Activated CD4-positive, alpha-beta memory T cell treated with anti-CD3 and anti-CD28 coated beads for 36 hours (primary cell): ENCODE measurements around the gene CACNG6. TPM values are rescaled to one million over a fixed set of nuclear protein-coding genes. Genes with fewer than 3 reads are reported as not detected.

Experiments
- CTCF ChIA-PET: fragments of 350-600 bp; sonication (Branson Sonifier 250); formaldehyde crosslinking; loops from one replicate; lab custom pipeline; 2021; ENCODE audit warnings: antibody characterized with exemption, inconsistent platforms; lab: Charles Lee
- POLR2A ChIA-PET: fragments of 350-600 bp; sonication (Branson Sonifier 250); formaldehyde crosslinking; loops from one replicate; lab custom pipeline; 2021; ENCODE audit warnings: antibody characterized with exemption; lab: Charles Lee
- DNase-seq: peaks from one replicate; pipeline ENCODE4 v3.0.0-alpha.2; 2020
- H3K27ac Mint-ChIP-seq: one replicate; pipeline ENCODE4 v1.8.0; 2021; ENCODE audit warnings: mixed read lengths
- H3K27me3 Mint-ChIP-seq: one replicate; pipeline ENCODE4 v1.8.0; 2021; ENCODE audit warnings: mixed read lengths
- H3K36me3 Mint-ChIP-seq: one replicate; pipeline ENCODE4 v1.8.0; 2021; ENCODE audit warnings: mixed read lengths
- H3K4me1 Mint-ChIP-seq: one replicate; pipeline ENCODE4 v1.8.0; 2021; ENCODE audit warnings: low read depth, mixed read lengths
- H3K4me3 Mint-ChIP-seq: one replicate; pipeline ENCODE4 v1.8.0; 2021; ENCODE audit warnings: mild to moderate bottlenecking, mixed read lengths
- H3K9me3 Mint-ChIP-seq: one replicate; pipeline ENCODE4 v1.8.0; 2021; ENCODE audit warnings: mixed read lengths
- intact Hi-C: fragments of 100-400 bp; cut with micrococcal nuclease; formaldehyde crosslinking; loops from one replicate; pipeline ENCODE4 v1.15.1; 2023
- total RNA-seq, 2 experiments: library from RNA; stranded (reverse); gene quantifications; one replicate each; pipeline ENCODE4 v1.2.3, GENCODE V29; 2021

The CACNG6 gene
- total RNA-seq, 2 experiments from 2014 or later, result not detected

DNA sequence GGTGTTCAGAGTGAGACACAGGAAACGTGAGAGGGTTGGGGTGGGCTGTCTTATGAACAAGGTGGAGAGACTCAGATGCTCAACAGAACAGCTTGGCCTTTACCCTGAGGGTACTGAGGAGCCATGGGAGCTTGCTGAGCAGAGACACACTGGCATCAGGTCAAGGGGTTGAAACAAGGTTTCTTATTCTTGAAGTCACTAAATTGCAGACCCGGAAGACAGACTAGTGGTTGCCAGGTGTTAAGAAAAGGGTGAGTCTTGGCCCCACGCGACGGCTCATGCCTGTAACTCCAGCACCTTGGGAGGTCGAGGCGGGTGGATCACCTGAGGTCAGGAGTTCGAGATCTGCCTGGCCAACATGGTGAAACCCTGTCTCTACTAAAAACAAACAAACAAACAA, 22.4 kb downstream of the CACNG6 start:
- Mint-ChIP-seq H3K9me3 (no peaks in the 10 kb centered on the region), H3K4me3 (no peak overlapping the region), H3K36me3 (no peaks in the 10 kb centered on the region), H3K4me1 (no peaks in the 10 kb centered on the region), H3K27me3 (peaks cover 25% of the 10 kb centered on the region), H3K27ac (no peak overlapping the region)
- DNase-seq, result no peak
- intact Hi-C loops, result no loop called here
- ChIA-PET POLR2A (no interaction called here), CTCF (interaction anchor here (1.7 kb wide), 1 partner anchor 10 kb away, joined by 7 read pairs; no protein-coding TSS in a partner anchor)

DNA sequence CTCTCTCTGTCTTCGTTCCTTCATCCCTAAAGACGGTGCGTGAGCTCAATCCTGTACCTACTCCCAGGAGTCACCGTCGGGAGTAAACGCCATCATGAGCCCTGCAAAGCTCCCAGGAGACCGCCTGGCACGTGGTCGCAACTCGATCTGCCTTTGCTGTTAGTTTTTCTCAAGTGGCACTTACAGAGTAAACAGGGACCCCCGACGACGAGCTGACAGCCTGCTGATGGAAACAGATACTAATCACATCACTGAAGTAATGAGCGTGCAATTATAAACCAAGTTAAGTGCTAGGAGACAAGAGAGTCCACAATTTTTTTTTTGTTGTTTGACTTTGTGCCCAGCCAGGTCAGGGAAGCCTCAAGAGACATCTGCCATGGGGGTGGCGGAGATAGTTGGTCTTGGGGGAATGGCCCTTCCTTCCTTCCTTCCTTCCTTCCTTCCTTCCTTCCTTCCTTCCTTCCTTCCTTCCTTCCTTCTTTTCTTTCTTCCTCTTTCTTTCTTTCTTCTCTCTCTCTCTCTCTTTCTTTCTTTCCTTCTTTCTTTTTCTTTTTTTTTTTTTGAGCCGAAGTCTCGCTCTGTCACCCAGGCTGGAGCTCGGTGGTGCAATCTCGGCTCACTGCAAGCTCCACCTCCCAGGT, 23.6 kb downstream of the CACNG6 start:
- POLR2A ChIA-PET, result no interaction called here
- no peak for DNase-seq
- intact Hi-C loops, result no loop called here
- Mint-ChIP-seq H3K27me3 (peaks cover 25% of the 10 kb centered on the region), H3K9me3 (no peaks in the 10 kb centered on the region), H3K36me3 (no peaks in the 10 kb centered on the region), H3K4me1 (no peaks in the 10 kb centered on the region), H3K4me3 (no peak overlapping the region), H3K27ac (no peak overlapping the region)
- CTCF ChIA-PET, result interaction anchor here (1.7 kb wide), 1 partner anchor 9 kb away, joined by 7 read pairs; no protein-coding TSS in a partner anchor

DNA sequence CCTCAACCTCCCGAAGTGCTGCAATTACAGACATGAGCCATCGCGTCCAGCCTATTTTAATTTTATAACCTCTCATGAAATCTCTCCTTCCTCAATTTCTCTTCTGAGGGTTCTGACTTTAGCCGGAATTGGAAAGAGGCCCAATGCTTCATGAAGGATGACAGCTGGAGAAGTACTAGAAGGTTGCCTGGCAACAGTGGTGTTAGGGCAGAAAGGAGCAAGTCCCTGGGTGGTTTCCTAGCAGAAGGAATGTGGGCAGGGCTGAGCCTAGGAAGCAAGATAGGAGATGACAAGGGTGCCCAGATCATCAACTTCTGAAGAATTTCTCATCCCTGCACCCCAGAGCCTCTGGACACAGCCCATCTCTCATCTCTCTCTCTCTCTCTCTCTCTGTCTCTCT, 25.8 kb downstream of the CACNG6 start:
- intact Hi-C loops, result no loop called here
- Mint-ChIP-seq H3K4me1 (no peaks in the 10 kb centered on the region), H3K36me3 (no peaks in the 10 kb centered on the region), H3K4me3 (no peak overlapping the region), H3K27ac (no peak overlapping the region), H3K27me3 (peaks cover 29% of the 10 kb centered on the region), H3K9me3 (no peaks in the 10 kb centered on the region)
- ChIA-PET POLR2A (no interaction called here), CTCF (no interaction called here)
- DNase-seq, result no peak

DNA sequence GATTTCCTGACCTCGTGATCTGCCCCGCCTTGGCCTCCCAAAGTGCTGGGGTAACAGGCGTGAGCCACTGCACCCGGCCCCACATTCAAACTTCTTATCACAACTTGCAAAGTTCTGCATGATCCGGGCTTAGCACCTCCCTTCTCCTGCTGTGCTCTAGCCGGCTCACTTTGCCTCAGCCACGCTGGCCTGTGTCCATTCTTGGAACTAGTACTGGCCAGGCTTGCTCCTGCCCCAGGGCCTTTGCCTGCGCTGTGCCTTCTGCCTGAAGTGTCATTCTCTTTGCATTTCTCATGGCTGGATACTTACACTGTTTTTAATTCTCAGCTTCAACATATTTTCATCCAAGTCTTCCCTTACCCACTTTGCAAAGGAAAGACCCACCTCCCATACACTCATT, 29.9 kb downstream of the CACNG6 start:
- no peak for DNase-seq
- no peaks in the 10 kb centered on the region for H3K36me3 Mint-ChIP-seq
- intact Hi-C loops, result loop anchor here (5.0 kb wide), 1 partner anchor 114 kb away; the partner anchor contains the start of gene CACNG7
- ChIA-PET CTCF (no interaction called here), POLR2A (no interaction called here)
- H3K27ac Mint-ChIP-seq, result no peak overlapping the region
- peaks cover 4% of the 10 kb centered on the region for H3K4me1 Mint-ChIP-seq
- H3K27me3 Mint-ChIP-seq, result peaks cover 36% of the 10 kb centered on the region
- H3K4me3 Mint-ChIP-seq, result no peak overlapping the region
- H3K9me3 Mint-ChIP-seq, result no peaks in the 10 kb centered on the region

DNA sequence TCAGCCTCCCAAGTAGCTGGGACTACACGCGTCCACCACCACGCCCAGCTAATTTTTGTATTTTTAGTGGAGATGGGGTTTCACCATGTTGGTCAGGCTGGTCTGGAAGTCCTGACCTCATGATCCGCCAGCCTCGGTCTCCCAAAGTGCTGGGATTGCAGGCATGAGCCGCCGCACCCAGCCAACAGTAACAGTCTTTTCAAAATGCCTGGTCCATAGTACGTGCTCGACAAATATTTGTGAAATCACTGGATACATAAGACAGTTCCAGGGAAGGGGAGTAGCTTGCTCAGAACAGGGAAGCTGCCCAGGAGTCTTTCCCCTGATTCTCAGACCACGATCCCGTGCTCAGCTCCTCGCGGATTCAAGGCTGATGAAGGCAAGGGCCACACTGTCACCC, 30.5 kb downstream of the CACNG6 start:
- H3K27me3 Mint-ChIP-seq, result peaks cover 34% of the 10 kb centered on the region
- H3K4me1 Mint-ChIP-seq, result peaks cover 4% of the 10 kb centered on the region
- ChIA-PET POLR2A (no interaction called here), CTCF (interaction anchor here (1.0 kb wide), 1 partner anchor 86 kb away, joined by 3 read pairs; no protein-coding TSS in a partner anchor)
- no peak overlapping the region for H3K4me3 Mint-ChIP-seq
- no peak overlapping the region for H3K27ac Mint-ChIP-seq
- no peaks in the 10 kb centered on the region for H3K36me3 Mint-ChIP-seq
- no peak for DNase-seq
- H3K9me3 Mint-ChIP-seq, result no peaks in the 10 kb centered on the region
- intact Hi-C loops, result loop anchor here (5.0 kb wide), 1 partner anchor 115 kb away; the partner anchor contains the start of gene CACNG7

DNA sequence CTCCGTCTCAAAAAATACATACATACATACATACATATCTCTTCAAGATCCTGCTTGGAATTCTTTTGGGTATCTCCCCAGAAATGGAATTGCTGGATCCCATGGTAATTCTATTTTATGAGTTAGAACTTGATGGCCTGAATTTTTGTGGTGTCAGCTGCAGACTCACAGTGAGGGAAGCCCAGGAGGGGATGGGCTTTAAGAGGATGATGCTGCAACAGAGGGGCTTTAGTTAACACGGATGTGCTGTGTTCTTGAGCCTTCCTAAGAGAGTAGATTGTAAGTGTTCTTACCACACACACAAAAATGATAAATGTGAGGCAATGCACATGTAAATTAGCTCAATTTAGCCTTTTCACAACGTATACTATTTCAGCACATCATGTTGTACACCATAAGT, 31.8 kb downstream of the CACNG6 start:
- peaks cover 4% of the 10 kb centered on the region for H3K4me1 Mint-ChIP-seq
- no peak for DNase-seq
- H3K27me3 Mint-ChIP-seq, result peaks cover 32% of the 10 kb centered on the region
- H3K27ac Mint-ChIP-seq, result no peak overlapping the region
- intact Hi-C loops, result loop anchor here (5.0 kb wide), 1 partner anchor 116 kb away; the partner anchor contains the start of gene CACNG7
- ChIA-PET POLR2A (no interaction called here), CTCF (interaction anchor here (0.6 to 3.1 kb wide), 19 partner anchors 8 to 248 kb away, joined by 3 to 37 read pairs (median 5); no protein-coding TSS in a partner anchor)
- H3K4me3 Mint-ChIP-seq, result no peak overlapping the region
- no peaks in the 10 kb centered on the region for H3K36me3 Mint-ChIP-seq
- H3K9me3 Mint-ChIP-seq, result no peaks in the 10 kb centered on the region

DNA sequence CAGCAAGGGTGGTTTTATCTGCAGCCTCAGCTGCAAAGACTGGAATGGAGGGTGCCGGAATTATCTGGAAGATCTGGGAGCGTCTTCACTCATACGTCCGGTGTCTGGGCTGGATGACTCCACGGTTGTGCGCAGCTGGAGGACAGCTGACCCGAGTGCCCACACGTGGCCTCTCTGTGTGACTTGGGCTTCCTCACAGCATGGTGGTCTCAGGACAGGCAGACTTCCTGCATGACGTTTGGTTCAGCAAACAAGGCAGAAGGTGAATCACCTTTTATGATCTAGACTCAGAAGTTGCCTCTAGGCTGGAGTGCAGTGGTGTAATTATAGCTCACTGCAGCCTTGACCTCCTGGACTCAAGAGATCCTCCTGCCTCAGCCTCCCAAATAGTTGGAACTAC, 33.2 kb downstream of the CACNG6 start:
- Mint-ChIP-seq H3K36me3 (no peaks in the 10 kb centered on the region), H3K4me3 (no peak overlapping the region), H3K27me3 (peaks cover 39% of the 10 kb centered on the region), H3K4me1 (peaks cover 4% of the 10 kb centered on the region), H3K27ac (no peak overlapping the region), H3K9me3 (no peaks in the 10 kb centered on the region)
- intact Hi-C loops, result loop anchor here (1.0 to 5.0 kb wide), 3 partner anchors 117 to 232 kb away; partner anchors contain the start of gene CACNG7
- no peak for DNase-seq
- CTCF ChIA-PET, result interaction anchor here (0.6 to 3.1 kb wide), 15 partner anchors 11 to 252 kb away, joined by 3 to 37 read pairs (median 4); no protein-coding TSS in a partner anchor
- POLR2A ChIA-PET, result no interaction called here

DNA sequence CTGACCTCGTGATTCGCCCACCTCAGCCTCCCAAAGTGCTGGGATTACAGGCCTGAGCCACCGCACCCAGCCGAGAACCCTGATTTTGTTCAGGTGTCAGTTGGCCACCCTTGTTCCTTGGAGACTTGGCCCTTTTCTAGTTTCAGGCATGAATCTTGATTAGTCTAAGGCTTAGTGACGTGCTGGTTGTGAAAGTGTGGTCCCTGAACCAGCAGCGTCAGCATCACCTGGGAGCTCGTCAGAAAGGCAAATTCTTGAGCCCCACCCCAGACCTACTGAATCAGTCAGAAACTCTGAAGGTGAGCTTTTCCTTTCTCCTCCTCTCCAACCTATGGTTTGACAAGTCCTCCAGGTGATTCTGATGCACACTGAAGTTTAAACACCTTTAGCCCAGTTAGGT, 35.2 kb downstream of the CACNG6 start:
- CTCF ChIA-PET, result no interaction called here
- no peaks in the 10 kb centered on the region for H3K36me3 Mint-ChIP-seq
- POLR2A ChIA-PET, result no interaction called here
- H3K4me1 Mint-ChIP-seq, result peaks cover 4% of the 10 kb centered on the region
- H3K27me3 Mint-ChIP-seq, result peaks cover 47% of the 10 kb centered on the region
- DNase-seq, result no peak
- no peak overlapping the region for H3K4me3 Mint-ChIP-seq
- H3K9me3 Mint-ChIP-seq, result no peaks in the 10 kb centered on the region
- no peak overlapping the region for H3K27ac Mint-ChIP-seq
- intact Hi-C loops, result no loop called here

DNA sequence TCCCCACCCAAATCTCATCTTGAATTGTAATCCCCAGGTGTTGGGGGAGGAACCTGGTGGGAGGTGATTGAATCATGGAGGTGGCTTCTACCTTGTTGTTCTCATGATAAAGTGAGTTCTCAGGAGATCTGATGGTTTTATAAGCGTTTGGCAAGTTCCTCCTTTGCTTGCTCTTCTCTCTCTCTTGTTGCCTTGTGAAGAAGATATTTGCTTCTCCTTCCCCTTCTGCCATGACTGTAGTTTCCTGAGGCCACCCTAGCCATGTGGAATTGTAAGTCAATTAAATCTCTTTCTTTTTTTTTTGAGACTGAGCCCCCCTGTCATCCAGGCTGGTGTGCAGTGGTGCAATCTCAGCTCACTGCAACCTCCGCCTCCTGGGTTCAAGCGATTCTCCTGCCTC, 37.9 kb downstream of the CACNG6 start:
- DNase-seq, result no peak
- no peaks in the 10 kb centered on the region for H3K4me1 Mint-ChIP-seq
- CTCF ChIA-PET, result interaction anchor here (0.7 to 1.9 kb wide), 12 partner anchors 10 to 237 kb away, joined by 3 to 23 read pairs (median 6); partner anchors contain the start of gene MYADM
- intact Hi-C loops, result no loop called here
- H3K9me3 Mint-ChIP-seq, result no peaks in the 10 kb centered on the region
- POLR2A ChIA-PET, result no interaction called here
- no peak overlapping the region for H3K27ac Mint-ChIP-seq
- H3K36me3 Mint-ChIP-seq, result no peaks in the 10 kb centered on the region
- H3K4me3 Mint-ChIP-seq, result no peak overlapping the region
- peaks cover 28% of the 10 kb centered on the region for H3K27me3 Mint-ChIP-seq

DNA sequence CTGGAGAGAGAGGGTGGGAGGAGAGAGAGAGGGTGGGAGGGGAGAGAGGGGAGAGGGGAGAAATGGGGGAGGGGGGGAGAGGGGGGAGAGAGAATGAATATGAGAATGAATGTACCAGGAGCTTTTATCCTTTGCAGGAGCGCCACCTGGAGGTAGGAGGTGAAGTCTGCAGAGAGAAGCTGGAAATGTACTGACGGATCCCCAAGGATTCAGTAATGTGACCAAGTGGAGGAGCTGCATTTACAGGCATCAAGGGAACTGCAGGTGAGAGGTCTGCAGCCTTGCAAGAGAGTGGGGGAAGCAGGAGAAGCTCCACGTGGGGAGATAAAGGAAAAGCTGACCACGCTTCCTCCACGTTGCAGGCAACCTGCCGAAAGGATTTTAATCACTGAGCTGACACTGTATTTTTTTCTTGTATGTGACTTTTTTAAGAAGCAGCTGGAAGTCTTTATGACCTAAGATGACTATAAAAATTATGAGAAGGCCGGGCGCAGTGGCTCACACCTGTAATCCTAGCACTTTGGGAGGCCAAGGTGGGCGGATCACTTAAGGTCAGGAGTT, 38.6 kb downstream of the CACNG6 start:
- Mint-ChIP-seq H3K27ac (no peak overlapping the region), H3K36me3 (no peaks in the 10 kb centered on the region), H3K4me1 (no peaks in the 10 kb centered on the region), H3K4me3 (no peak overlapping the region), H3K27me3 (peaks cover 24% of the 10 kb centered on the region), H3K9me3 (no peaks in the 10 kb centered on the region)
- ChIA-PET POLR2A (no interaction called here), CTCF (interaction anchor here (0.6 to 1.9 kb wide), 26 partner anchors 10 to 239 kb away, joined by 3 to 23 read pairs (median 4); partner anchors contain the start of genes MYADM and PRKCG)
- peak; percentile 67 for DNase-seq
- intact Hi-C loops, result no loop called here

DNA sequence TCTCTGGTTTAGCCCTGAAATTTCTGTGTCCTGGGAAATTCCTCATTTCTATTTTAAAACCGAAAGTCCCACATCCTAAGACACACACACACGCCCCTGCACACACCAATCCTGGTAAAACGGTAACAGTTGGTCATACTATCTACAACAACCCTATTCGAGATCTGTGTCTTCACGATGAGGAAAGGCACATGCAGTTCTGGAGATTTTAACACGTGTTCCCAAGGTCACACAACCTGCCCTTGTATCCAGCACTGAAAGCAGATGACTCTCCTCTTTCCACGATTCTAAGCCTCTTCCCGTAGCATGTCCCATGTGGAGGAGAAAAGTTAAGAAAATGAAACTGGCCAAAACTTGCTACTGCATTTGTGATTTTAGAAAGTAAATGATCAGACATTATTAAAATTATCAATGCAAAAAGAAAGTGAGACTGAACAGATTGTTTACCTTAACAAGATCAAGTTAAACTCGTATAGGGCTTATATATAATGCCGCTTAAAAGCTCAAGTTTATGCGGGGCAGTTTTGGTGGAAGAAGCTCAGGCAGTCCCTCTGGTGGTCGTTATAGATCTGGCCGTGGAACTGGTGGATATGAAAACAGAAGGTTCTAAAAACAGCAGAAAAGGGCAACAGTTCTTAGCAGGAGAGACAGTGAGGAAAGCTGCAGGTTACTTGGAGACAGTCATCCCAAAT, 39.6 kb downstream of the CACNG6 start:
- DNase-seq, result no peak
- intact Hi-C loops, result no loop called here
- no peaks in the 10 kb centered on the region for H3K4me1 Mint-ChIP-seq
- ChIA-PET POLR2A (no interaction called here), CTCF (interaction anchor here (0.9 to 1.0 kb wide), 4 partner anchors 8 to 240 kb away, joined by 3 to 9 read pairs (median 4); no protein-coding TSS in a partner anchor)
- peaks cover 22% of the 10 kb centered on the region for H3K27me3 Mint-ChIP-seq
- no peaks in the 10 kb centered on the region for H3K9me3 Mint-ChIP-seq
- H3K4me3 Mint-ChIP-seq, result no peak overlapping the region
- H3K36me3 Mint-ChIP-seq, result no peaks in the 10 kb centered on the region
- no peak overlapping the region for H3K27ac Mint-ChIP-seq
